SKM-1 treated with dmso at 0.1 percent for 144 hours (cell line): Measurements from ENCODE around the gene RASSF6.
A peak's percentile ranks its signal among the peaks of the same experiment; 100 is the strongest.
"Not testable (repeated sequence)": the region's sequence is repeated elsewhere in the genome, so short reads cannot be mapped to it uniquely, and the experiment has no call there.

Source experiments
- DNase-seq: peaks from one replicate; lab custom pipeline; 2025; ENCODE audit not compliant: unreplicated experiment; lab: John Stamatoyannopoulos, UW

Gene RASSF6

DNA sequence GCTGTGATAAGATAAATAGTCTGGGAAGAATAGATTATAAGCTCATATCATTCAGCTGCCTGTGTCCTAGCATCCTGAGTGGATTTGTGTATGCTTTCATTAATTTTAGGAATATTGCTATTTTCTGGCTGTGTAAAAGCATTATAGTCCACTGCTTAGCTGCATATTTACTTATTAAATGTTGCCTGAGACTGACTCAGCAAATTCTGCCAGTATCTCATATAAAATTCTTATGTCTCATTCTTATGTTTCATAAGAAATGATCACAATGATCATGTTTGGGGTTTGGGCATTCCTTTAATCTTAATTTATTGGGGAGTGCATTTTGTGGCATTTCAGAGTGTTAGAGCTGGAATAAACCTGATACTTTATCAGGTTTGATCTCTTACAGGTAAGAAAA is 34.9 kb downstream of the RASSF6 start:
- no peak for DNase-seq

GRCh38 chr4:73583666-73584065 is 36.6 kb downstream of the RASSF6 start:
- no peak for DNase-seq

DNA sequence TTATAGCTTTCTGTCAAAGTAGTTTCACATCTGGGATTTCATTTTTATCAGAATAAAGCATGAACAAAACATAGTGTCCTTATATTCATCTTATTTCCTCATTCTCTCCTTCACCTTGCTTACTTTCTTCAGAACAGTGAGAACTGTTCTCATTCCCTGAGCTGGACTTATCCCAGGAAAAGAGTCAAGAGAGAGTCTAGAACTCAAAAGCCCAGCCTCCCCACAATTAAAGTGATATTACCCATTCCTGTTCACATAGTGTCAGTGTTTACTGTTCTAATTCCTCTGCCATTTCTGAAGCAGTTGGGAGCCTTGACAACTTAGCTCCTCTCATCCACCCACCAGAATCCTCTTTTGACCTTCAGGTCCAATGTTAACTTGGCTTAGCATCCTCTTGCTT is 42.9 kb downstream of the RASSF6 start:
- no peak for DNase-seq

DNA sequence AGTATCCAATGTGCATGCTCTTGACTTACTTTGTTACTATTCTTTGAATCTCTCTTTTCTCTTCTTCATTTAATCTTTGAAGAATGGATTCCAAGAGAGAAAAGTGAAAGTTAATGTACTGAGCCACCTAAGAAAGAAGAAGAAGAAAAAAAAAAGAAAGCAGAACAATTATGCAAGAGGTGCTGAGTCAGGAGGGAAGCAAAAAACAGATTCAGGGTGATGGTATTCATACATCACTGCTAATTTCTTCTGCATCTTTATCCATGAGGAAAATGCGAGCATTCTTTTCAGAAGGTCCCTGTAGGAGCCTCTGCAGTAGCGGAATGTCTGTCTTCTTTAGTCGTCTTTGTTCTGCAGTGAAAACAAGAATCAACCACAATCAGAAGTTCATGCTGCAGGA is 43.9 kb downstream of the RASSF6 start:
- DNase-seq: no peak

GRCh38 chr4:73575660-73576059 is 44.6 kb downstream of the RASSF6 start:
- no peak for DNase-seq

GRCh38 chr4:73573794-73574528 is 46.3 kb downstream of the RASSF6 start:
- DNase-seq: peak; percentile 34

GRCh38 chr4:73550865-73551264 is 69.4 kb downstream of the RASSF6 start:
- not testable (repeated sequence) for DNase-seq

GRCh38 chr4:73544620-73545019 is 75.6 kb downstream of the RASSF6 start:
- DNase-seq: no peak

DNA sequence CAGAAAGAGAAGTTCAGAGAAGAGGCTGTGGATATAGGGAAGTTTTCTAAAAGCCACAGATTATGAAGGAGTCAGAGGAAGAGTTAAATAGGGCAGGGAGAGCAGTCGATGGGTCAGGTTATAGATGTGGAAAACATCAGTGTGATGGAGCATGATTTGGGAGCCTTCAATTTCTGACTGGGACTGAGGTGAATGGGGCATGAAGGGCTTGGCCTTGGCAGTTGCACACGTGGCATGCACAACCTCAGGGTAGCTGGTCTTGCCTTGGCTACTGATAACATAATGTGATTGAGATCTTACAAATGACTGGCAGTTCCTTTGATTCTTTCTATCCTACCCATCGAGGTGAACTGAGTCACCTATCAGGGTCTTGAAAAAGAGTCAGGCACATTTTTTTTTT is 79.0 kb downstream of the RASSF6 start:
- DNase-seq: peak; percentile 17

DNA sequence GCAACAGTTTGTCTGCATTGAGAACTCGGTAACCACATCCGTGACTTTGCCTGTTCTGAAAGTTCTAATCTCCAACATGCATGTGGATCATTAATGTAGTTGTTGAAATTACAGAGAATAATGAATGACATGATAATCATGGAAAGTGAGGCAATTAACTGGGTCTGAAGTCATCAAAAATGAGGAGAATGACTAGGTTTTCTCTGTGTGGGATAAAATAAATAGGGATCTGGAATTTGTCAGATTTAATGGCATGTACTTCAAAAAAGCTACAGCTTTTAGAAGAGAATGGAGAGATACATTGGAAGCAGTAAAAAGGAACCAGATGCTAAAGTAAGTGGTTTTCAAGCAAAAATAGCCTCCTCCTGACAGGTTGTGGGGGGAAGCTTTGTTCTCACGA is 79.4 kb downstream of the RASSF6 start:
- no peak for DNase-seq

DNA sequence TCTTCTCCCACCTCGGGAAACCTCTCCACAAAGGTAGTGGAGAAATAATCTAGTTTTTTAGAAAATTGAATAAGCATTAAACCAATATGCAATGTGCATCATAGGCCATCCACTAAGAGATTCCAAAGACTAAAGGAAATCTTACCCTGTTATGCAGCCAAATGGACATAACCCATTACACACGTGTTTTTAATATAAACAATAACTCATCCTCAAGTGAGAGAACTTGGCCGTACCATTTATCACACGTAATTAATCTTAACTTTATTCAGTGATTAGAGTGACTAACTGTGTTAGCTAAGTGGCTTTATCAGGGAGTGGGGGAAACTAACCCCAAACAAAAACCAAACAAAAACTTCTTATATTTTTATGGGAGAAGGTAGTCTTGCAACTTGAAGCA is 80.8 kb downstream of the RASSF6 start:
- DNase-seq: no peak

DNA sequence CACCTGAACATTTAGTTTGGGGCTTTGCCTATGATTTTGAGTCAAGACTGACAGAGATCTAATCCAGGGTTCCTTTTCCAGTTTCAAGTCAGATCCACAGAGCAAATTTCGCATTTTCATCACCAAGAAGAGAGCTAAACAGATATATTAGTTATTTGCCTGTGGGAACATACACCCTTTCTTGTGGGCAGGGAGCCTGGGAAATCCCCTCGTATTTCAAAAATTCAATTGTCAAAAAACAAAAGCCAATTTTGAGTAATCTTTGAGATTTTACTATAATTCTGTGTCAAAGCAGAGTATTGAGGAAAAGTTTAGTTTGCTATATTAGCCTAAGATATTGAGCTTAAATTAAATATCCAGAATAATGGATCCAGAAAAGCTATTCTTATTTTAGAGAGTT is 82.1 kb downstream of the RASSF6 start:
- no peak for DNase-seq

GRCh38 chr4:73533515-73534422 is 86.5 kb downstream of the RASSF6 start:
- no peak for DNase-seq

DNA sequence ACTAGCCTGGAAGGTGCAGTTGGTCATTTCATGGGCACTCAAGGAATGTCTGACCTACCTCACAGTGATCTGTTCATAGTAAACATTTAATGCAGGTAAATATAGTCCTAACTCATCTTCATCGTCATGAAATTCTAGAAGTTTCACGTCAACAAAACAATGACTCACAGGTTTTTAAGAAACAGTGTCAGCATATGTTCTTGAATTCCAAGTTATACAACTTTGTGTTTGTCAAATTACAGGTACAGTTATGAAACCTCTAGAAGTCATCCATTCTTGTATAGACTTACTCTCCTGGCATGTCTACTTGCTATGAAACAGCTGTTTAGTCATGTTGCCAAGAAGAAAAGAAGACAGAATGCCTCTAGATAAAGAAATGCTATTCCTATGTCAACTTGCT is 92.1 kb downstream of the RASSF6 start:
- DNase-seq: no peak

DNA sequence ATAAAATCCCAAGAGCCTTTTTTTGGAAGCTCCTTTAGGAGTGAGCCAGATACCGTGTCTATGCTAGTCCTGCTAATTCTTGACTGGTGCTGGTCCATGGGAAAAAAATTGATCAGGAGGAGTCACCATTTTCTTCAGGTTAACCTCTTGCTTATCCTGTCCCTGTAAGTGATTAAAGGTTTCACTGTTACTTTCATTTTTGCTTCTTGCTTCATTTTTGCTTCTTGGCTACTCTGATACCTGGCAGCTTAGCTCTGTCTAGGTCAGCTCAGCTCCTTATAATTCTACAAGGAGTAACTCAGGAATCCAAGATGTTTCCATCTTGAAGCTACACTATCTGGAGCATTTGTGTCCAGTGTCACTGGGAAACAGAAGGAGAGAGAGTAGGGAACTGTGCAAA is 93.0 kb downstream of the RASSF6 start:
- no peak for DNase-seq

- no peak for DNase-seq
These were observed 94.6 kb downstream of the RASSF6 start for GRCh38 chr4:73525611-73526010.

DNA sequence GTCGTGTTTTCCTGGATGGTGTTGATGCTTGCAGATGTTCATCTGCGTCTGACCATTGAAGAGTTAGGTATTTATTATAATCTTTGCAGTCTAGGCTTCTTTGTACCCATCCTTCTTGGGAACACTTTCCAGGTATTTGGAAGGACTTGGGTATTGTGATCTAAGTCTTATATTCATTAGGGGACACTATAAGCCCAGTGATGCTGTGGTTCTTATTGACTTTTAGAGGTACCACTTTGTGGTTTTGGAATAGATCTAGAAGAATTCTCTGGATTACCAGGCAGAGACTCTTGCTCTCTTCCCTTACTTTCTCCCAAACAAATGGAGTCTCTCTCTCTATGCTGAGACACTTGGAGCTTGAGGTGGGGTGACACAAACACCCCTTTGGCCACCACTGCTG is 97.1 kb downstream of the RASSF6 start:
- DNase-seq: no peak
